IPS-11a (cell line): ENCODE results near the gene COL6A5.
"Not testable (repeated sequence)": the region's sequence is repeated elsewhere in the genome, so short reads cannot be mapped to it uniquely, and the experiment has no call there.

Experiments
- H3K4me3 ChIP-seq: one replicate; pipeline ENCODE4 v1.5.1; 2013; ENCODE audit warnings: low read depth, low read length, control low read depth

Gene COL6A5

GRCh38 chr3:130430266-130430665 lies 84.8 kb downstream of the COL6A5 start:
- H3K4me3 ChIP-seq, result no peak overlapping the region

DNA sequence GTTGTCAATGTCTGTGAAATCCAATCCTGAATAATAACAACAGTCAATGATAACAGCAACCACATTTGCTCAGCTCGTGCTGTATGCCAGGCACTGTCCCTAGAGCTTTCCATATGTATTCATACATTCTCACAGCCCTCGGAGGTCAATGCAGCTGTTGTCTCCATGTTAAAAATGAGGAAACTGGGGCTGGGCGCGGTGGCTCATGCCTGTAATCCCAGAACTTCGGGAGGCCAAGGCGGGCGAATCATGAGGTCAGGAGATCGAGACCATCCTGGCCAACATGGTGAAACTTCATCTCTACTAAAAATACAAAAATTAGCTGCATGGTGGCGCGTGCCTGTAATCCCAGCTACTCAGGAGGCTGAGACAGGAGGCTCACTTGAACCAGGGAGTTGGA lies 86.6 kb downstream of the COL6A5 start:
- not testable (repeated sequence) for H3K4me3 ChIP-seq

DNA sequence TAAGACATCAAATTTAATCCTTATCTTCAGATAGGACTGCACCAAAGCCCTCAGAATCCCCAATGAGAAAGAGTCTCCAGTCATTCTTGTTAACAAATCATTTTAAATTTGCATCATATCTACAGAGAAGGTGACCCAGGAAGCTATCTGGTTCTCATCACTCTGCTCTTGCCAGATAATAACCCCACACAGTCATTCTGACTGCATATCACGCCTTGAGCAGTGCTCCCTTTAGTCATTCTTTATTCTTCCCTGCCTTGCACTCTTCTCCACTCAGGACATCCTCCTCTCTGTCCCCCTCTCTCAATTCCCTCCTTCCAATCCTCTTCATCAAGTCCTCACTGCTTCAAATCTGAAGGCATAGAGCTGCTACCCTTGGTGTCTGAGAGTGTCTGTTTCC lies 87.8 kb downstream of the COL6A5 start:
- no peak overlapping the region for H3K4me3 ChIP-seq

DNA sequence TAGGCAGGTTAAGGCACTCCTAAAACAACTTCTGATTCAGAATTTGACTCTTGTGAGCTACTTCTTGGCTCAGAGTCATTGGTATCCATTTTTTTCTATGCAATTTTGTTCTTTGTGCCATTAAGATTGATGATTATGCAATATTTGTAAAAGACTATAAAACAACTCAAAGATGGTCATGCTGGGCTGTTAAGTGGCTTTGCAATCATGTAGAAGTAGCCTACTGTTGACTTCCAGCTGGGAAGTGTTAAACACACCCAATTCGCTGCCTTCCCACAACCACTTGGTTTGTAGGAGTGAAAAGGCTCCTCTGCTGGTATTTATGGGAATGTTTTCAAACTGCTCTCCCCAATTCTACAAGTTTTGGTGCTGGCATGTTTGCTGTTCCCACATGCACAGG lies 96.8 kb downstream of the COL6A5 start:
- no peak overlapping the region for H3K4me3 ChIP-seq

DNA sequence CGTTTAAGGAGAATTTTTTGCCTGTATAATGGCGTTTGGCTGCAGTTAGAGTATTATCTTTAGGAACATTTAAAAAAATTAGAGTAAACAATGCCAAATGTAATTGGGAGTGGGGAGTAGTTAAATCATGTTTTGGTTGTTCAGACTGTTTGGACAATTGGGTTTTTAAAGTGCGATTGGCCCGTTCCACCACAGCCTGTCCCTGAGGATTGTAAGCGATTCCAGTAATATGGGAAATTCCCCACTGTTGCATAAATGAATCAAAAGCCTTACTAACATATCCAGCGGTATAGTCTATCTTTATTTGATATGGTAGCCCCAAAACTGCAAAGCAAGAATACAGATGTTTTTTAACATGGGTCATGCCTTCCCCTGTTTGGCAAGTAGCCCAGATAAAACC lies 101.4 kb downstream of the COL6A5 start:
- H3K4me3 ChIP-seq, result not testable (repeated sequence)

DNA sequence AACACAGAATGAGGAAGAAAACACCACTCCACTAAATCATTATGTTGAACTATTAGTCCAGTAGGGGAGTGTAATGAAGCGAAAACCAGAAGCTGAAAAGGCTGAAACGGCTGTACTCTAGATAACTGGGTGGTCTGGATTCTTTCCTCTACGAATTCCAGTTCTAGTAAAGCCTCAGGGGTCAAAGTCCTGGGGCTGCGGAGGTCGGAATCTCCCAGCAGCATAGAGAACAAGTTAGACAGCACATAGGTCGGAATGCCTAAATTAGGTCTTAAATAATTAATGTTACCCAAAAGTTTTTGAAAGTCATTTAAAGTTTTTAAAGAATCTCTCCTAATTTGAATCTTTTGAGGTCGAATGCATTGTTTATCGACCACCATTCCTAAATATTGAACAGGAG lies 102.7 kb downstream of the COL6A5 start:
- not testable (repeated sequence) for H3K4me3 ChIP-seq

GRCh38 chr3:130456540-130456939 lies 111.1 kb downstream of the COL6A5 start:
- no peak overlapping the region for H3K4me3 ChIP-seq

DNA sequence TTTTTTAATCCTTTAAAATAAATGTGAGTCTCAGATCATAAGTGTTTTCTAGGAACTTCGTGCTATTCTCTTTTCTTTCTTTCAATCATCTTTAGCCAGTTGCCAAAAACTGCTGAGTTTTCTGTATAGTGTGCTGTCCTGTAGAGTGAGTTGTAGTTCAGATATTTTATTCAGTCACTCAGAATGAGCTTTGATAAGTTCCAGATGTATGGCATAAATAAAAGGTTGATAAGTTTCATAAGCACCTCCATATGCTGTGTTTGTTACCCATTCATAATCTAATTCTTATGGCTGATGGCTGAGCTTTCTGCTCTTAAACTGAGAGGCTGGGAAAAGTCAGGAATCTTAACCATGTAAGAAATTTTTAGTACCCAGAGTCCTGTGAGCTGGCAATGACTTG lies 112.2 kb downstream of the COL6A5 start:
- no peak overlapping the region for H3K4me3 ChIP-seq

- H3K4me3 ChIP-seq, result no peak overlapping the region
Observed at GRCh38 chr3:130459944-130460343, 114.5 kb downstream of the COL6A5 start.

GRCh38 chr3:130462089-130462488 lies 116.6 kb downstream of the COL6A5 start:
- H3K4me3 ChIP-seq, result no peak overlapping the region

GRCh38 chr3:130463221-130463620 lies 117.7 kb downstream of the COL6A5 start:
- H3K4me3 ChIP-seq, result no peak overlapping the region

- H3K4me3 ChIP-seq, result no peak overlapping the region
Observed at GRCh38 chr3:130465521-130465920, 120.0 kb downstream of the COL6A5 start.

GRCh38 chr3:130468311-130468710 lies 122.8 kb downstream of the COL6A5 start:
- H3K4me3 ChIP-seq, result no peak overlapping the region

DNA sequence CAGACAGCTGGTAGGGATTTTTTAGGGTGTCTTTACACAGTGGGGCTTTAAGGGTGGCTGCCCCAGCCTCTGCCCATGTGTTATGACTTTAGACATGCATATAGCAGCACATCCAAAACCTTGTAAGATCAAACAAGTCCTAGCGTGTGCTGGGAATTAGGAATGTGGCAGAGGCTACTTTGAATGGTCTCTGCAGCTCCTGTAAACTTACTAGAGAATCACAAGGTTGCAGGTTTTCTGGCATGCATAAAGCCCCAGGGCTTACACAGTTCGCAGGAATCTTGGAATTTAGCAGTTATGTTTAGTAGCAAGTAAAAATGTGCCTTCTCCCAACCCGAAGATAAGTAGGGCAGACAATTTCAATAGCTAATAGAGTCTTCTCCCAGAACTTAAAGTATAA lies 124.7 kb downstream of the COL6A5 start:
- H3K4me3 ChIP-seq, result no peak overlapping the region

DNA sequence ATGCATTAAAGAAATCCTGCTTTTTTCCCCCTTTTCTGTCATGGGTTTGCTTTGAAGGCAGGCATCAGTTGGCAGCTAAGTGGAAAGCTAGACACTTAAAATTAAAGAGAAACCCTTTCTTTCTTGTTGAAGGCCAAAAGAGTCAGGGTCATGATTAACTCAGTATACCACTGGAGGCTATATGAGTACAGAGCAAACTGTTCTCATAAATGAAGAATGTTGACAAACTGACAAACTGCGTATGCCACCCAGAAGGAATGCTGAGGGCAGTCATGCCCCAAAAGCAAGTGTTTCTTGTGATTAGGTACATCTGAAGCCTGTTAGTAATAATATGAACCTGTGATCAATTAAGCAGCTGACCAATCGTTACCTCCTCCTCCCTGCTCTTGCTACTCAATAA lies 127.9 kb downstream of the COL6A5 start:
- no peak overlapping the region for H3K4me3 ChIP-seq

DNA sequence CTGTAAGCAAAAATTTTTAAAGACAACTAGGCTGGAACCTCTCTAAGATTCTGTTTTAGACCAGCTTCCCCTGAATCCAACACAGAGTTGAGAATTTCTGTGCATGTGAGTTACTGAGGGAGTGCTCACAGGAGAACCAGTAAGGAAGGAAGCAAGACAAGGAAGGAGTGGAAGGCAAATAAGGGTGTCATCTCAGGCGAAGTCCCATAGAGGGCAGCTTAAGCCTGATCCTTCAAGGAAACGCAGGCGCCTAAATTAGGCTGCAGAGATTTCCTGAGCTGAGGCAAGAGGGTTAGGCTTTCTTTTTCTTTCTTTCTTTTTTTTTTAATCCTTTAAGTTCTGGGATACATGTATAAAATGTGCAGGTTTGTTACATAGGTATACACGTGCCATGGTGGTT lies 135.3 kb downstream of the COL6A5 start:
- H3K4me3 ChIP-seq, result no peak overlapping the region

GRCh38 chr3:130488288-130488687 lies 142.8 kb downstream of the COL6A5 start:
- H3K4me3 ChIP-seq, result no peak overlapping the region

DNA sequence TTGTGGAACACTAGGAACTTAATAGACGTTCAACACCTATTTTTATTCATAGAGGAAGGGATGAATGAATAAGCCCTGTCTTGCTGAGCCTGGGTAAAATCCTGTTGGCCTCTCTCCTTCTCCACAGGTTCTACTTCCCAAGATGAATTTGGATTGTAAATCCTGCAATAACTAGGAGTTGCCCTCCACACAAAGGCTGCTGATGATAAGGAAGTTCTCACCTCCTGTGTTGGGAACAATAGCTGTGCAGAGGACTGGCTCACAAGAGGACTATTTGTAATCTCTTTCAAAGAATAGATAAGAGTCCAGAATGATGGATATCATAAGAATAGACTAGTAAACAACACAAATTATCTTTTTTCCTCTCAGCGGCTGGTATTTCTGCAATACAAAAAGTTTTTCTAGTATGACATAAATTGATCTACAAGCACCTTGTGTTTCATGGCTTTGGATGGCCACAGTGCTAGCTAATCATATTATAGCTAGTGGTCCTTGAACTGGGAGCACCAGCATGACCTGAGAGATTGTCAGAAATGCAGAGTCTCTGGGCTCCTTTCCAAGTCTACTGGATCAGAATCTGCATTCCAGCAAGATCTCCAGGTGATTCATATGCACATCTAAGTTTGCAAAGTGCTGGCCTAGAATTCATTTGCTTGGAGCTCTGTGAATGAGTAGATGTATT lies 143.4 kb downstream of the COL6A5 start:
- H3K4me3 ChIP-seq, result no peak overlapping the region

DNA sequence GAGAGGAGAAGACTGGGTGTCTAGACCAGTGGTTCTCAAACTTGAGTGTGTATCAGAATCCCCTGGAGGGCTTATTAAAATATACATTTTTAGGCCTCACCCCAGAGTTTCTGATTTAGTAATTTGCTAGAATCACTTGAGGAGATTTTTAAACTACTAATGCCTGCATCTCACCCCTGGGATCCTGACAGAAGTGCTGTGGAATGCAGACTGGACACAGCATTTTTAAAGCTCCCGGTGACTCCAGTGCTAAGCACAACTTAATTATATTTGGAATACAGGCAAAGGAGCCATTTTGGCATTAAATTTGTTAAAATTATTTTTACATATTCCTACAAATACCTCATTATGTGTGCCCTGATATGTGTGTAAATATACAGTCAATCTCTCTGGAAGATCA lies 144.8 kb downstream of the COL6A5 start:
- H3K4me3 ChIP-seq, result no peak overlapping the region

- no peak overlapping the region for H3K4me3 ChIP-seq
Observed at GRCh38 chr3:130491431-130491830, 146.0 kb downstream of the COL6A5 start.

DNA sequence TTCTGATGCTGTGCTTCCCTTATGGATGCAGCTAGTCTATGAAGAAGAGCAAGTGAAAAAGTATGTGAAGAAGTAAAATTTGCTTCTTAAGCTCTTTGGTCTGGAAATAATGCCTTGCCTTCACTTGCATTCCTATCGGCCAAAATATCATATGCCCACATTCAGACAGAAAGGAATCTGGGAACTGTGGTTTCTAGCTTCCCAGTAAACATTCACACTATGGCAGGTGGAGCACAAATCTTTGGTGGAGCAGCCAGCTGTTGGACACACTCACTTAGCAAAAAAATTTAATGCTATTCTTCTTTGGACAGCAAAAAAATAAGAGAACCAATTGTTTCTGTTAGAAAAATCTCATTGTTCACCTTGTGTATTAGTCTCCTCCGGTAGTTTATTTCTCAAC lies 159.2 kb downstream of the COL6A5 start:
- H3K4me3 ChIP-seq, result no peak overlapping the region

- no peak overlapping the region for H3K4me3 ChIP-seq
Observed at GRCh38 chr3:130506031-130506430, 160.6 kb downstream of the COL6A5 start.

- no peak overlapping the region for H3K4me3 ChIP-seq
Observed at GRCh38 chr3:130507746-130508145, 162.3 kb downstream of the COL6A5 start.
